Smooth muscle cell of the brain vasculature (primary cell): Measurements from ENCODE around the gene HSD17B13.

Source experiments
- DNase-seq: peaks from one replicate; pipeline ENCODE4 v3.0.0-alpha.2; 2012; ENCODE audit warnings: low read depth, low spot score

The HSD17B13 gene

DNA sequence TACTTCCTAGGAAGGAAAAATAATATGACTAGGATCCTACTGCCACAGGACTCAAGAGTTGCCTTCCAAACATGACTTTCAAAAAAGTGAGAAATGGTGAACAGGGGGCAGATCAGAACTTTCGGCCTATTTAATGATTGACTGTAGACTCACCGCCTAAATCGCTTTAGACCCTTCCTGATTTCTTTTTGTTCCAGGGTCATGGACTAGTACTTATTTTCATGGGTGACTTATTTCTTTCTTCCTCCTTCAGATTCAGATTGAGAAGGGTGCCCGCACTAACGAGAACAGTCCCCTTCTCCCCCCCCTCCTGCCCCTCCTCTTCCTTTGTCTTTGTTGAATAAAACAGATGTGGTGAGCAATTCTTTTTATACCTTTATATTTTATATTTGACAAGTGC lies 54.3 kb downstream of the HSD17B13 start:
- DNase-seq, result no peak

DNA sequence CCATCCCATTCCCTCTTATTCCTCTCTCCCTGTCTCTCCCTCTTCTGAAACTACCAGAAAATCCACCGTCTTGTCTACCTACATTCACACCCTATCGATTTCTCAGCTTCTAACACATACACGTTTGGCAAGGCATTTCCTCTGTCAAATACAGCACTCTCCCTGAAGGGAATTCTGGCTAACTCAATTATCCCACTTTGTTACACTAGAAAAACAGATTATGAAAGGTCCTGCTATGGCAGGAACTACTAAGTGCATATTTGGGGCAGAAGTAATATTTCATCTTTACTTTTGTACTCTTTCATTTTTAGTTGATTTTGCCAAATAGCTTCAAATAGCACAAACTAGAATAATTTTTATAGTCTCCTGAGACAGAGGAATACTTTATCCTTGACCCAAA lies 55.7 kb downstream of the HSD17B13 start:
- no peak for DNase-seq

DNA sequence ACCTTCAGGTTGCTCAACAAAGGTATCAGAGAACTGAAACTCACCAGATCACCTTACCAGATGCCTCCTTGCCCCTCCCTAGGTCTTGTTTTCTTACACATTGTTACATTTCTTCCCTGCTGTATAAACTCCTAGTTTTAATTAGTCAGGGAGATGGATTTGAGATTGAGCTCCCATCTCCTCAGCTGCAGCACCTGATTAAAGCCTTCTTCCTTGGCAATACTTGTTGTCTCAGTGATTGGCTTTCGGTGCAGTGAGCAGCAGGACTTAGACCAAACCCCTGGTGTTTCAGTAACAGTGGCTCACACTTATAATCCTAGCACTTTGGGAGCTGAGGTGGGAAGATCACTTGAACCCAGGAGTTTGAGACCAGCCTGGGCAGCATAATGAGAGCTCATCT lies 59.8 kb downstream of the HSD17B13 start:
- DNase-seq, result no peak

DNA sequence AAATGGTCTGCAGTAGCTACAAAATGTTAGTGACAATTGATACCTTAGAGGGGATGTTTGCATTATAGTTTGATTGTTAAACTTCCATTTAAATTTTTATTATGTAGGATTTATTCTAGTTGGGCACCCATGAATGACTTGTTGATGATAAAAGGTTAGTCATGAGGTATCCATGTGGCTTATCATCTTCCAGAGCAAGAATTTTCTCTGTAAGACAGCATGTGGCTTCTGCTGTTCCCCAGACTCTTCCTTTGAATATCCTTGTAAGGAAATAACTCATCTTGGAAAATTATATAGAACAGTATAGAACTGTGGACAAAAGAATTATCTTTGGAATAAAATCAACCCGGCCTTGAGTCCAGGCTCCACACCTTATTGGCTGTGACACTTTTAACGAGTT lies 62.2 kb downstream of the HSD17B13 start:
- DNase-seq, result no peak

DNA sequence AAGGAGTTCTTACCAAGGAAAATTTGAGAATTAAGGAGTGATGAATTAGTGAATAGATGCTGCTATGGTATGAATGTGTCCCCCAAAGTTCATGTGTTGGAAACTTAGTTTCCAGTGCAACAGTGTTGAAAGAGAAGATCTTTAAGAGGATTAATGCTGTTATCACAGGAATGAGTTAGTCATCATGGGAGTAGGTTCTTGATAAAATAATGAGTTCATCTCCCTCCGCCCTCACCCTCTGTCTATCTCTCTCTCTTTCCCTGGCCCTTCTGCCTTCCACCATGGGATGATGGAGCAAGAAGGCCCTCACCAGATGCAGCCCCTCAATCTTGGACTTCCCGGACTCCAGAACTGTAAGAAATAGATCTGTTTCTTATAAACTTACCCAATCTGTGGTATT lies 64.0 kb downstream of the HSD17B13 start:
- no peak for DNase-seq

DNA sequence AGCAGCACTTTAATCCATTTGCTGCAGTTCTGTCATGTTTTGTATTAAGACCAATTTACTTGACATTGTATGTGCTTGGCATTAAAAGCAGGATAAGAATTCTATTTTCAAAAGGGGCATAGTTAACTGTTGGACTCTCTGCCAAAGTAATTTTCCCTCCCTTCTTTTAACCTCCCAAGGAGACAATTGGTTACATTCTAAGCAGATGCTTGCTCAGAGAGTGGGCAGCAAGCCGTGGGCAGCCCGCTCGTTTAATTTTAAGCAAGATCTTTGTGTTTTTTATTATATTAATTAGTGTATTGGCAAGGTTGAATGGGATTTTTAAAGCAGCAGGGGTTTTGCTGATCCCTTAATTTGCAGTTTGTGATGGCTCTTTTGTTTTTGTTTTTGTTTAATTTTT lies 65.2 kb downstream of the HSD17B13 start:
- no peak for DNase-seq

DNA sequence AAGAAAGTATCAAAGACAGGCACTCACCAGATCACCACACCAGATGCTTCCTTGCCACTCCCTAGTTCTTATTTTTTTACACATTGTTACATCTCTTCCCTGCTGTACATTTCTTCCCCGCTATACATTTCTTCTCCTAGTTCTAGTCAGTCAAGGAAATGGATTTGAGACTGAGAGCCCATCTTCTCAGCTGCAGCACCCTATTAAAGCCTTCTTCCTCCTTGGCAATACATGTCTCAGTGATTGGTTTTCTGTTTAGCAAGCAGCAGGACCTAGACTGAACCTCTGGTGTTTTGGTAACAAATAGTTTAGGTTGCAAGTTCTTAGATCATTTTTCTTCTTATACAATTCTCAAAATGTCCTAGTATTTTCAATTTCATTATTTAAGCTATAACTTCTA lies 66.9 kb downstream of the HSD17B13 start:
- no peak for DNase-seq
